Measurements from ENCODE around the gene DHFR2. TPM values are rescaled to one million over a fixed set of nuclear protein-coding genes. Genes with fewer than 3 reads are reported as not detected.

The DHFR2 gene
- total and polyA plus RNA-seq, 2 donors (not counting 3 experiments of a cell fraction or from before 2014, with no cell fraction given), result 0.65 to 2.2 TPM

DNA sequence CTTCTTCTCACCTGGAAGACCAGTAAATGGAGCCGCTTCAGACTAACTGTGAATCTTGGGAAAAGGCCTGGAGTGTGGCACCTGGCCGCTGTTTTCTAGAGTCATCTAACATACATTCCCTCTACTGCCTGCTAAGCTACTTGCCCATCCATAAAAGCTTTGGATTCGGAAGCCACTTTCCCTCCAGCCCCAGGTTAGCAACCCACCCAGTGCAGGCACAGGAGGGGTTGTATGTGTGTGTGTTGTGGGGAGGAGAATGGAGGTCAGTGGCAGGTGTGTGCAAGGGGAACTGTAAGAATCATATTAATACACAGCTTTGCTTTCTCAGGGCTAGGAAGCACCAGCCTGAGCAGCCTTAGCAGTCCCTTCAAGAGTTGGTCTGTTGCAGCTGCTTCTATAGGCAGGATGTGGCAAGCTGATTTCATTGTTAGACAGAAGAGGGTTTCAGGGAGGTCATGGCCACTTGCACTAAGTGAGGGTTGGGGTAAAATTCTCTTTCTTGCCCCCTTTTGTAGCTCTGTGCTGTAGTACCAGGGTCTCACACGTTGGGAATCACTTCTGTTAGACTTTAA lies 9.1 kb upstream of the DHFR2 start:
- intact Hi-C loops (cut with micrococcal nuclease), result no loop called here
- TF ChIP-seq, protein P1, sequence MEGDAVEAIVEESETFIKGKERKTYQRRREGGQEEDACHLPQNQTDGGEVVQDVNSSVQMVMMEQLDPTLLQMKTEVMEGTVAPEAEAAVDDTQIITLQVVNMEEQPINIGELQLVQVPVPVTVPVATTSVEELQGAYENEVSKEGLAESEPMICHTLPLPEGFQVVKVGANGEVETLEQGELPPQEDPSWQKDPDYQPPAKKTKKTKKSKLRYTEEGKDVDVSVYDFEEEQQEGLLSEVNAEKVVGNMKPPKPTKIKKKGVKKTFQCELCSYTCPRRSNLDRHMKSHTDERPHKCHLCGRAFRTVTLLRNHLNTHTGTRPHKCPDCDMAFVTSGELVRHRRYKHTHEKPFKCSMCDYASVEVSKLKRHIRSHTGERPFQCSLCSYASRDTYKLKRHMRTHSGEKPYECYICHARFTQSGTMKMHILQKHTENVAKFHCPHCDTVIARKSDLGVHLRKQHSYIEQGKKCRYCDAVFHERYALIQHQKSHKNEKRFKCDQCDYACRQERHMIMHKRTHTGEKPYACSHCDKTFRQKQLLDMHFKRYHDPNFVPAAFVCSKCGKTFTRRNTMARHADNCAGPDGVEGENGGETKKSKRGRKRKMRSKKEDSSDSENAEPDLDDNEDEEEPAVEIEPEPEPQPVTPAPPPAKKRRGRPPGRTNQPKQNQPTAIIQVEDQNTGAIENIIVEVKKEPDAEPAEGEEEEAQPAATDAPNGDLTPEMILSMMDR (IDR thresholded peaks at IDR 0.05; ENCODE audit: extremely low read depth in 1 of 2, insufficient read depth in 1 of 2, low read depth in 1 of 2, low read length in 2 of 2), result no peak
- TF ChIP-seq GATA2 (IDR thresholded peaks at IDR 0.05; ENCODE audit: insufficient read depth, insufficient read length, low read depth, low read length) (no peak), POLR2A (IDR thresholded peaks at IDR 0.05; ENCODE audit: low read depth, low read length) (no peak), MYC (IDR thresholded peaks at IDR 0.05; ENCODE audit: low read depth, low read length) (no peak), POLR2AphosphoS5 (IDR thresholded peaks at IDR 0.05; ENCODE audit: insufficient read depth, low read depth, low read length) (no peak), FOS (IDR thresholded peaks at IDR 0.05; ENCODE audit: borderline replicate concordance, insufficient read depth, low read length) (no peak), EZH2 (IDR thresholded peaks at IDR 0.05; ENCODE audit: borderline replicate concordance, low read depth, low read length, severe bottlenecking) (no peak), JUN (IDR thresholded peaks at IDR 0.05; ENCODE audit: borderline replicate concordance, insufficient read depth, insufficient read length, low read depth) (no peak)
- TF ChIP-seq, protein P2, sequence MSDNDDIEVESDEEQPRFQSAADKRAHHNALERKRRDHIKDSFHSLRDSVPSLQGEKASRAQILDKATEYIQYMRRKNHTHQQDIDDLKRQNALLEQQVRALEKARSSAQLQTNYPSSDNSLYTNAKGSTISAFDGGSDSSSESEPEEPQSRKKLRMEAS (IDR thresholded peaks at IDR 0.05; ENCODE audit: insufficient read depth, insufficient read length), result no peak
- Histone ChIP-seq H3K4me1 (ENCODE audit: control insufficient read depth, extremely low read depth, insufficient read depth, low read length) (peaks cover 4% of the 10 kb centered on the region), H3K27me3 (ENCODE audit: control insufficient read depth in 2 of 2, insufficient read depth in 2 of 2, low read length in 2 of 2) (no peaks in the 10 kb centered on the region), H3K27ac (ENCODE audit: insufficient read depth, low read depth, low read length) (no peak overlapping the region), H3K79me2 (ENCODE audit: control insufficient read depth, insufficient read depth, low read length) (no peaks in the 10 kb centered on the region), H3K4me2 (ENCODE audit: insufficient read depth, low read length) (no peak overlapping the region), H3K9ac (replicated peaks; ENCODE audit: extremely low read depth, insufficient read depth, low read length) (no peak overlapping the region), H4K20me1 (replicated peaks; ENCODE audit: control insufficient read depth, extremely low read depth, insufficient read depth, low read length) (no peaks in the 10 kb centered on the region), H2AFZ (ENCODE audit: low read depth, low read length) (no peak overlapping the region), H3K9me1 (replicated peaks; ENCODE audit: control insufficient read depth, extremely low read depth, insufficient read depth, low read length) (no peaks in the 10 kb centered on the region), H3K4me3 (replicated peaks in 1 of 3; ENCODE audit: insufficient read depth in 1 of 3, low read depth in 1 of 3, low read length in 3 of 3) (no peak overlapping the region), H3K9me3 (replicated peaks; ENCODE audit: control insufficient read depth, insufficient read depth, low read length) (no peaks in the 10 kb centered on the region), H3K36me3 (ENCODE audit: control insufficient read depth in 2 of 2, extremely low read depth in 1 of 2, insufficient read depth in 2 of 2, low read length in 2 of 2) (peaks cover 0 to 9% of the 10 kb centered on the region in 2 experiments)
- POLR2A ChIA-PET, result no interaction called here
- BruUV-seq (replicated peaks), result no TSS peak
- FAIRE-seq, result no peak
- DNase-seq (ENCODE audit: low read depth, low spot score), result no peak
- CTCF ChIA-PET, result interaction anchor here (0.7 to 1.3 kb wide), 2 partner anchors 9 to 67 kb away, joined by 3 to 4 read pairs; partner anchors contain the start of genes DHFR2 and NSUN3
- dilution Hi-C loops (cut with MboI; ENCODE audit: extremely low pct_ligation_motif_present, low sequenced_read_pairs), result no loop called here
